ENCODE measurements around the gene TAOK1.

DNA sequence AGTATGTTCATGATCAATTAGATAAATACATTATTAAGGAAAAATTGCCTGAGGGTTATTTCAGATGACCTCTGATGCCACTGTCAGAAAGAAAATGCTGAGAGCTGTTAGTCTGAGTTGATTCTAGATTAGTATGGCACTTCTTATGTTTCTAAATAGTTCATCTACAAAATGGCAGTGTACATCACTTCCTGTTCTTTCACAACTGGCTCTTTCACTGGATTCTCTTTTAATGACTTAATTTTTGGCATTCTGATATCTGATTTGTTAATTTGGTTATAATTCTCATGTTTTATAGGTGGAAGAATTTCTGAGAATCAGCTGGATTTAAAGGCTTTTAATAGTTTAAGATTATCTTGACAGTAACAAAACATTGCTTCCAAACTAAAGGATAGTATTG lies 3.3 kb downstream of the TAOK1 start:
- TF ChIP-seq, protein P1, sequence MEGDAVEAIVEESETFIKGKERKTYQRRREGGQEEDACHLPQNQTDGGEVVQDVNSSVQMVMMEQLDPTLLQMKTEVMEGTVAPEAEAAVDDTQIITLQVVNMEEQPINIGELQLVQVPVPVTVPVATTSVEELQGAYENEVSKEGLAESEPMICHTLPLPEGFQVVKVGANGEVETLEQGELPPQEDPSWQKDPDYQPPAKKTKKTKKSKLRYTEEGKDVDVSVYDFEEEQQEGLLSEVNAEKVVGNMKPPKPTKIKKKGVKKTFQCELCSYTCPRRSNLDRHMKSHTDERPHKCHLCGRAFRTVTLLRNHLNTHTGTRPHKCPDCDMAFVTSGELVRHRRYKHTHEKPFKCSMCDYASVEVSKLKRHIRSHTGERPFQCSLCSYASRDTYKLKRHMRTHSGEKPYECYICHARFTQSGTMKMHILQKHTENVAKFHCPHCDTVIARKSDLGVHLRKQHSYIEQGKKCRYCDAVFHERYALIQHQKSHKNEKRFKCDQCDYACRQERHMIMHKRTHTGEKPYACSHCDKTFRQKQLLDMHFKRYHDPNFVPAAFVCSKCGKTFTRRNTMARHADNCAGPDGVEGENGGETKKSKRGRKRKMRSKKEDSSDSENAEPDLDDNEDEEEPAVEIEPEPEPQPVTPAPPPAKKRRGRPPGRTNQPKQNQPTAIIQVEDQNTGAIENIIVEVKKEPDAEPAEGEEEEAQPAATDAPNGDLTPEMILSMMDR (IDR thresholded peaks at IDR 0.05), result no peak
- TF ChIP-seq EZH2 (IDR thresholded peaks at IDR 0.05; ENCODE audit: borderline replicate concordance, insufficient read depth, low read depth, low read length, poor library complexity, severe bottlenecking), result no peak

All from B cell (primary cell).